Tibial artery (tissue), 4 donors: Measurements from ENCODE around the gene GINS2.

Experiments
- DNase-seq, 2 donors: peaks; one replicate each; pipeline ENCODE4 v3.0.0-alpha.2; 2019
- H3K27ac ChIP-seq, 2 donors: fragments of 200-600 bp; sonication (generic) in 1 of 2; 1 replicate in 1 of 2; 2 replicates in 1 of 2; pipeline ENCODE4 v1.5.1; 2018 to 2019; ENCODE audit warnings: mild to moderate bottlenecking in 1 of 2
- H3K27me3 ChIP-seq, 2 donors: fragments of 200-600 bp; sonication (generic) in 1 of 2; one replicate each; pipeline versions ENCODE4 v1.5.1 to v1.6.0; 2016 to 2019
- H3K36me3 ChIP-seq, 3 donors: fragments of 200-600 bp; sonication (generic) in 2 of 3; one replicate each; pipeline ENCODE4 v1.5.1; 2016 to 2019; ENCODE audit warnings: mild to moderate bottlenecking in 2 of 3
- H3K4me1 ChIP-seq, 4 donors: fragments of 200-600 bp; sonication (generic) in 2 of 4; 1 replicate in 3 of 4; 2 replicates in 1 of 4; pipeline ENCODE4 v1.5.1; 2016 to 2019
- H3K4me3 ChIP-seq, 2 donors: fragments of 200-600 bp; sonication (generic) in 1 of 2; 1 replicate in 1 of 2; 2 replicates in 1 of 2; pipeline ENCODE4 v1.5.1; 2018 to 2019; ENCODE audit warnings: mild to moderate bottlenecking in 2 of 2
- H3K9me3 ChIP-seq, 3 donors: fragments of 200-600 bp; sonication (generic) in 1 of 3; one replicate each; pipeline ENCODE4 v1.5.1; 2016 to 2019
- CTCF ChIP-seq, 2 experiments: fragments of 200-600 bp in 1 of 2; fragments of 450-650 bp in 1 of 2; IDR thresholded peaks; one replicate each; pipeline ENCODE4 v1.5.1; 2017 to 2019; ENCODE audit warnings: antibody characterized with exemption in 2 of 2, mild to moderate bottlenecking in 1 of 2, moderate library complexity in 1 of 2
- intact Hi-C: fragments of 100-400 bp; cut with DNase I; formaldehyde crosslinking; loops from one replicate; pipeline ENCODE4 v1.15.0; 2023; ENCODE audit warnings: low total_unique reads

GINS2 gene

GRCh38 chr16:85716022-85716679, 27.4 kb upstream of the GINS2 start:
- DNase-seq = no peak
- no peaks in the 10 kb centered on the region for H3K36me3 ChIP-seq
- H3K27ac ChIP-seq = no peak overlapping the region
- peaks cover 0 to 8% (median 4%) of the 10 kb centered on the region in 3 donors for H3K9me3 ChIP-seq
- TF ChIP-seq CTCF (IDR thresholded peaks at IDR 0.05) = no peak
- peaks cover 0 to 68% of the 10 kb centered on the region in 2 donors for H3K27me3 ChIP-seq
- H3K4me3 ChIP-seq = no peak overlapping the region
- H3K4me1 ChIP-seq = peaks cover 0 to 13% (median 0%) of the 10 kb centered on the region in 4 donors
- intact Hi-C loops = loop anchor here (5.0 kb wide), 1 partner anchor 444 kb away; no protein-coding TSS in a partner anchor

- Histone ChIP-seq H3K4me3 (no peak overlapping the region), H3K36me3 (no peaks in the 10 kb centered on the region), H3K27me3 (peaks cover 0 to 70% of the 10 kb centered on the region in 2 donors), H3K27ac (no peak overlapping the region), H3K4me1 (peaks cover 0 to 13% (median 0%) of the 10 kb centered on the region in 4 donors), H3K9me3 (peaks cover 0 to 8% (median 4%) of the 10 kb centered on the region in 3 donors)
- no peak for DNase-seq
- intact Hi-C loops = loop anchor here (5.0 kb wide), 1 partner anchor 443 kb away; no protein-coding TSS in a partner anchor
- TF ChIP-seq CTCF (IDR thresholded peaks at IDR 0.05) = no peak
Observed at GRCh38 chr16:85715169-85716021, 26.6 kb upstream of the GINS2 start.

GRCh38 chr16:85712801-85713200, 24.0 kb upstream of the GINS2 start:
- no peak for DNase-seq
- peaks cover 0 to 6% (median 0%) of the 10 kb centered on the region in 4 donors for H3K4me1 ChIP-seq
- intact Hi-C loops = no loop called here
- peaks cover 0 to 68% of the 10 kb centered on the region in 2 donors for H3K27me3 ChIP-seq
- H3K9me3 ChIP-seq = peaks cover 0 to 8% (median 4%) of the 10 kb centered on the region in 3 donors
- no peak for TF ChIP-seq CTCF (IDR thresholded peaks at IDR 0.05)
- H3K36me3 ChIP-seq = no peaks in the 10 kb centered on the region
- no peak overlapping the region for H3K4me3 ChIP-seq
- no peak overlapping the region for H3K27ac ChIP-seq

GRCh38 chr16:85711982-85712587, 23.3 kb upstream of the GINS2 start:
- peaks cover 0 to 8% (median 4%) of the 10 kb centered on the region in 3 donors for H3K9me3 ChIP-seq
- no peak overlapping the region for H3K4me3 ChIP-seq
- H3K4me1 ChIP-seq = no peaks in the 10 kb centered on the region
- DNase-seq = no peak
- intact Hi-C loops = no loop called here
- TF ChIP-seq CTCF (IDR thresholded peaks at IDR 0.05) = no peak
- no peak overlapping the region for H3K27ac ChIP-seq
- H3K36me3 ChIP-seq = no peaks in the 10 kb centered on the region
- peaks cover 0 to 64% of the 10 kb centered on the region in 2 donors for H3K27me3 ChIP-seq

GRCh38 chr16:85710732-85711131, 22.0 kb upstream of the GINS2 start:
- Histone ChIP-seq H3K9me3 (peaks cover 0 to 8% (median 4%) of the 10 kb centered on the region in 3 donors), H3K4me3 (no peak overlapping the region), H3K27me3 (peaks cover 0 to 51% of the 10 kb centered on the region in 2 donors), H3K4me1 (no peaks in the 10 kb centered on the region), H3K36me3 (no peaks in the 10 kb centered on the region), H3K27ac (no peak overlapping the region)
- intact Hi-C loops = no loop called here
- TF ChIP-seq CTCF (IDR thresholded peaks at IDR 0.05) = no peak
- DNase-seq = no peak
